ENCODE measurements around the gene TDP2. TPM values are rescaled to one million over a fixed set of nuclear protein-coding genes. Genes with fewer than 3 reads are reported as not detected.

TDP2 gene
- total and polyA plus RNA-seq, 2 donors (not counting 3 experiments of a cell fraction or from before 2014, with no cell fraction given), result 13.7 to 39.2 TPM

GRCh38 chr6:24632573-24632972, 34.1 kb downstream of the TDP2 start:
- no peak overlapping the region for H3K9ac ChIP-seq (replicated peaks; ENCODE audit: extremely low read depth, insufficient read depth, low read length)
- no peaks in the 10 kb centered on the region for H3K9me1 ChIP-seq (replicated peaks; ENCODE audit: control insufficient read depth, extremely low read depth, insufficient read depth, low read length)
- no peaks in the 10 kb centered on the region for H3K9me3 ChIP-seq (replicated peaks; ENCODE audit: control insufficient read depth, insufficient read depth, low read length)
- no peaks in the 10 kb centered on the region for H3K4me1 ChIP-seq (ENCODE audit: control insufficient read depth, extremely low read depth, insufficient read depth, low read length)
- ChIA-PET CTCF (no interaction called here), POLR2A (no interaction called here)
- intact Hi-C loops (cut with micrococcal nuclease), result no loop called here
- no peak overlapping the region for H3K4me2 ChIP-seq (ENCODE audit: insufficient read depth, low read length)
- FAIRE-seq (no peak), DNase-seq (ENCODE audit: low read depth, low spot score) (no peak)
- TF ChIP-seq EZH2 (IDR thresholded peaks at IDR 0.05; ENCODE audit: borderline replicate concordance, low read depth, low read length, severe bottlenecking) (no peak), GATA2 (IDR thresholded peaks at IDR 0.05; ENCODE audit: insufficient read depth, insufficient read length, low read depth, low read length) (no peak)
- no peak overlapping the region for H3K4me3 ChIP-seq (replicated peaks in 1 of 3; ENCODE audit: insufficient read depth in 1 of 3, low read depth in 1 of 3, low read length in 3 of 3)
- dilution Hi-C loops (cut with MboI; ENCODE audit: extremely low pct_ligation_motif_present, low sequenced_read_pairs), result no loop called here
- H3K79me2 ChIP-seq (ENCODE audit: control insufficient read depth, insufficient read depth, low read length), result no peaks in the 10 kb centered on the region
- H3K27ac ChIP-seq (ENCODE audit: insufficient read depth, low read depth, low read length), result no peak overlapping the region
- H3K36me3 ChIP-seq (ENCODE audit: control insufficient read depth in 2 of 2, extremely low read depth in 1 of 2, insufficient read depth in 2 of 2, low read length in 2 of 2), result no peaks in the 10 kb centered on the region
- peaks cover 4 to 17% of the 10 kb centered on the region in 2 experiments for H3K27me3 ChIP-seq (ENCODE audit: control insufficient read depth in 2 of 2, insufficient read depth in 2 of 2, low read length in 2 of 2)
- no peak overlapping the region for H2AFZ ChIP-seq (ENCODE audit: low read depth, low read length)
- no peaks in the 10 kb centered on the region for H4K20me1 ChIP-seq (replicated peaks; ENCODE audit: control insufficient read depth, extremely low read depth, insufficient read depth, low read length)
- BruUV-seq (replicated peaks), result no TSS peak

GRCh38 chr6:24631671-24632070, 35.0 kb downstream of the TDP2 start:
- no peak overlapping the region for H2AFZ ChIP-seq (ENCODE audit: low read depth, low read length)
- no peak overlapping the region for H3K4me2 ChIP-seq (ENCODE audit: insufficient read depth, low read length)
- intact Hi-C loops (cut with micrococcal nuclease) (no loop called here), dilution Hi-C loops (cut with MboI; ENCODE audit: extremely low pct_ligation_motif_present, low sequenced_read_pairs) (no loop called here)
- no peaks in the 10 kb centered on the region for H3K9me1 ChIP-seq (replicated peaks; ENCODE audit: control insufficient read depth, extremely low read depth, insufficient read depth, low read length)
- no peak overlapping the region for H3K9ac ChIP-seq (replicated peaks; ENCODE audit: extremely low read depth, insufficient read depth, low read length)
- H3K27ac ChIP-seq (ENCODE audit: insufficient read depth, low read depth, low read length), result no peak overlapping the region
- H3K79me2 ChIP-seq (ENCODE audit: control insufficient read depth, insufficient read depth, low read length), result no peaks in the 10 kb centered on the region
- no peak for FAIRE-seq
- CTCF ChIA-PET, result interaction anchor here (0.8 kb wide), 1 partner anchor 51 kb away, joined by 3 read pairs; no protein-coding TSS in a partner anchor
- no peak for DNase-seq (ENCODE audit: low read depth, low spot score)
- H3K9me3 ChIP-seq (replicated peaks; ENCODE audit: control insufficient read depth, insufficient read depth, low read length), result no peaks in the 10 kb centered on the region
- no peaks in the 10 kb centered on the region for H3K4me1 ChIP-seq (ENCODE audit: control insufficient read depth, extremely low read depth, insufficient read depth, low read length)
- H3K27me3 ChIP-seq (ENCODE audit: control insufficient read depth in 2 of 2, insufficient read depth in 2 of 2, low read length in 2 of 2), result peaks cover 2 to 14% of the 10 kb centered on the region in 2 experiments
- H3K4me3 ChIP-seq (replicated peaks in 1 of 3; ENCODE audit: insufficient read depth in 1 of 3, low read depth in 1 of 3, low read length in 3 of 3), result no peak overlapping the region
- H4K20me1 ChIP-seq (replicated peaks; ENCODE audit: control insufficient read depth, extremely low read depth, insufficient read depth, low read length), result no peaks in the 10 kb centered on the region
- TF ChIP-seq EZH2 (IDR thresholded peaks at IDR 0.05; ENCODE audit: borderline replicate concordance, low read depth, low read length, severe bottlenecking) (no peak), POLR2A (IDR thresholded peaks at IDR 0.05; ENCODE audit: low read depth, low read length) (no peak), POLR2AphosphoS5 (IDR thresholded peaks at IDR 0.05; ENCODE audit: insufficient read depth, low read depth, low read length) (no peak), JUN (IDR thresholded peaks at IDR 0.05; ENCODE audit: borderline replicate concordance, insufficient read depth, insufficient read length, low read depth) (no peak), FOS (IDR thresholded peaks at IDR 0.05; ENCODE audit: borderline replicate concordance, insufficient read depth, low read length) (no peak), MYC (IDR thresholded peaks at IDR 0.05; ENCODE audit: low read depth, low read length) (no peak), GATA2 (IDR thresholded peaks at IDR 0.05; ENCODE audit: insufficient read depth, insufficient read length, low read depth, low read length) (no peak), CTCF (IDR thresholded peaks at IDR 0.05; ENCODE audit: extremely low read depth in 1 of 2, insufficient read depth in 1 of 2, low read depth in 1 of 2, low read length in 2 of 2) (no peak), MAX (IDR thresholded peaks at IDR 0.05; ENCODE audit: insufficient read depth, insufficient read length) (no peak)
- POLR2A ChIA-PET, result no interaction called here
- no peaks in the 10 kb centered on the region for H3K36me3 ChIP-seq (ENCODE audit: control insufficient read depth in 2 of 2, extremely low read depth in 1 of 2, insufficient read depth in 2 of 2, low read length in 2 of 2)
- BruUV-seq (replicated peaks), result no TSS peak
